T follicular helper cell (primary cell): ENCODE results near the gene LRRC43.
A peak's percentile ranks its signal among the peaks of the same experiment; 100 is the strongest.
"Not testable (repeated sequence)": the region's sequence is repeated elsewhere in the genome, so short reads cannot be mapped to it uniquely, and the experiment has no call there.

ENCODE experiments used
- DNase-seq: peaks from one replicate; pipeline ENCODE4 v3.0.0-alpha.2; 2020; ENCODE audit warnings: low read depth

LRRC43 gene

DNA sequence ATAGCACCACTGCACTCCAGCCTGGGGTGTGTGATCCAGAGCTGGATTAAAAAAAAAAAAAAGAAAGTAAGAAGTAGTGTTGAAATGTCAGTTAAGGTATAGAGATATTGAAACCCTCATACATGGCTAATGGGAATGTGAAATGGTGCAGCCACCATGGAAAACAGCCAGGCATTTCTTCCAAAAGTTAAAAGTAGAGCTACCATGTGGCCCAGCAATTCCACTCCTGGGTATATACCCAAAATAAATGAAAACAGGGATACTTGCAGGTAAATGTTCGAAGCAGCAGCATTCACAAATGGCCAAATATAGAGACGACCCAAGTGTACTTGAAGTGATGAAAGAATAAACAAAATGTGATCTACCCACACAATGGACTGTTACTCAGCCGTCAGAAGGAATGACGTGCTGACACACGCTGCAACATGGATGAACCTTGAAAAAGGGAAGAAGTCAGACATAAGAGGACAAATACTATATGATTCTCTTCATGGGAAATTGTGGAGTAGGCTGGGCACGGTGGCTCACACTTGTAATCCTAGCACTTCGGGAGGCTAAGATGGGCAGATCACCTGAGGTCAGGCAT is 24.1 kb upstream of the LRRC43 start:
- no peak for DNase-seq

DNA sequence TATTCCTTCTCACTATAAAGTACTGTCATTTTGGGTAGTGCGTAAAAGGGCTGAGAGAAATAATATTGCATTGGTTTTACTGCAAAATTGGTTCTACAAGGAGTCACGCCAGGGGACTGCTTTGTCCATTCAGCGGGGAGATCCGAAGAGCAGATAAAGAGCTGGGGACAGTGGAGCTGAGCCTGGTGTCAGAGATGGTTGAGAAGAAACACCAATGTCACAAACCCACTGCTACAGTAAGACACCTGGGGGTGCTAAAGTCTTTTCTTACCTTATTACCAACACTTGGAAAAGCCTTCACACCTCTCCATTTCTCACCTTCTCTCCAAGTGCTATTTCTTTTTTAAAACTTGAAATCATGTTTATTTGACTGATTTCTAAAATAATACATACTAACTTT is 23.0 kb upstream of the LRRC43 start:
- no peak for DNase-seq

DNA sequence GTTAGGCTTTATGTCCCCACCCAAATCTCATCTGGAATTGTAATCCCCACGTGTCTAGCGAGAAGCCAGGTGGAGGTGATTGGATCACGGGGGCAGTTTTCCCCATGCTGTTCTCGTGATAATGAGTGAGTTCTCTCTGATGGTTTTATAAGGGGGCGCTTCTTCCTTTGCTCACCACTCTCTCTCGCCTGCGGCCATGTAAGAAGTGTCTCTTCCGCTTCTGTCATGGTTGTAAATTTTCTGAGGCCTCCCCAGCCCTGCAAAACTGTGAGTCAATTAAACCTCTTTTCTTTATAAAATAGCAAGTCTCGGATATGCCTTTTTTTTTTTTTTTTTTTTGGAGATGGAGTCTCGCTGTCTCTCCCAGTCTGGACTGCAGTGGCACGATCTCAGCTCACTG is 22.2 kb upstream of the LRRC43 start:
- no peak for DNase-seq

DNA sequence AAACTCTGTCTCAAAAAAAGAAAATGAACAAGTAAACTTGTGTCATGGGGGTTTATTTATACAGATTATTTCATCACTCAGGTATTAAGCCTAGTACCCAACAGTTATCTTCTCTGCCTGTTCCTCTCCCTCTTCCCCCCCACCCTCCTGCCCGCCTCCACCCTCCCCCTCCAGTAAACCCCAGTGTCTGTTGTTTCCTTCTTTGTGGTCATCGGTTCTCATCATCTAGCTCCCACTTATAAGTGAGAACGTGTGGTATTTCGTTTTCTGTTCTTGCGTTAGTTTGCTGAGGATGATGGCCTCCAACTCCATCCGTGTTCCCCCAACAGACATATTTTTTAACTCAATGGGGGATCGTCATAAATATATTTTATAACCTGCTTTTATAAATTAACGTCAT is 21.2 kb upstream of the LRRC43 start:
- no peak for DNase-seq

DNA sequence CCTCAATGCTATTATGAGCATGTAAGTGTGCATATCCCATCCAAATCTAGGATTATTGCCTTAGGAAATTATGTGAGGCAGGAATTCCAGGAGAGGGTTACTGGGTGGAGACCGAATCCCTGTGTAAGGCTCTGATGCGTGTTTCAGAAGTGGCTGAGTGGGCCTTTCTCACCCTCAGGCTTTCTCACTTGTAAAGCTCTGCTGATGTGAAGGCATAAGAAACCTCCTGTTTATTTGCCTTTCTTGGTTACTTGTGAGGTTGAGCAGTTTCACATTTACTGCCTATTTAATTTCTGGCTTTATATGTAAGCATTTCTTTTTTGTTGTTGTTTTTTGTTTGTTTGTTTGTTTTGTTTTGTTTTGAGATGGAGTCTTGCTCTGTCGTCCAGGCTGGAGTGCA is 19.9 kb upstream of the LRRC43 start:
- no peak for DNase-seq

DNA sequence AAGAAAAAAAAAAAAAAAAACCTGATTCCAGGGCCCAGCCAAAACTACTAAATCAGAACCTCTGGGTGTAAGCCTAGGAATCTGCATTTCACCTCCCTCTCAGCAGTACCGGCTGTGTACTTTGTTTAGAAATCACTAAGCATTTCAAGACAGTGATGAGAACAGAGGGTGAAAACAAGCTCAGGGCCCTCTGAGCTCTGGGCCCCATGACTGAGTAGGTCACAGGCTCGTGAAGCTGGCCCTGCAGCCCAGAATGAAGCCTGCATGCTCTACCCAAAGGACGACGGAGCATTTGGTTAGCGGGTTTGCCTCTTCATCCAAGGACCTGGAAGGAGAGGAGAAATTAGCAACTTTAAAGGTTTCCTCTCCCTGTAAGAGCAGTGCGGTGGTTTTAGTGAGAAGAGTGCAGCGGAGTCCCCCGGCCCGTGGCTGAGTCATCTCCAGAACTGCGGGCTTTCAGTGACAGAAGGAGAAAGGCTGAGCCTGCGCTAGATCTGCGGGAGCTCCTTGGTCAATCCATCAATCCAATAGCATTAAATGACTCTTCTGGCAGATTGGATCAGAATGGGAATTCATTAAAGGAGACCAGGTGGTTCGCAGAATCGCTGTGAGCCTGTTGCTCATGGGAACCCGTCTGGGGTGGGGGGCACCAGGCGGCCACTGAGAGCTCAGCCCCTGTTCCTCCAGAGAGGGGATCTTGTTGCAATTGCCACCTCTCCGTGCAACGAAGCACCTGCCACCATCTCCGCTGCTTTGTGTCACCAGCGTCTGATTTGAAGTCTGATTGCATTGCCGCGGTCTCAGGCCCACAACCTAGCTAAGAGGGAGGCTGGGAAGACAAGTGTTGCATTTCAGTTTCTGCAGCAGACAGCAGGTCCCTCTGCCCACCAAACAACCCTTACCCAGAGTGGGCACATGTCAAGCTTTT is 16.2 kb upstream of the LRRC43 start:
- no peak for DNase-seq

DNA sequence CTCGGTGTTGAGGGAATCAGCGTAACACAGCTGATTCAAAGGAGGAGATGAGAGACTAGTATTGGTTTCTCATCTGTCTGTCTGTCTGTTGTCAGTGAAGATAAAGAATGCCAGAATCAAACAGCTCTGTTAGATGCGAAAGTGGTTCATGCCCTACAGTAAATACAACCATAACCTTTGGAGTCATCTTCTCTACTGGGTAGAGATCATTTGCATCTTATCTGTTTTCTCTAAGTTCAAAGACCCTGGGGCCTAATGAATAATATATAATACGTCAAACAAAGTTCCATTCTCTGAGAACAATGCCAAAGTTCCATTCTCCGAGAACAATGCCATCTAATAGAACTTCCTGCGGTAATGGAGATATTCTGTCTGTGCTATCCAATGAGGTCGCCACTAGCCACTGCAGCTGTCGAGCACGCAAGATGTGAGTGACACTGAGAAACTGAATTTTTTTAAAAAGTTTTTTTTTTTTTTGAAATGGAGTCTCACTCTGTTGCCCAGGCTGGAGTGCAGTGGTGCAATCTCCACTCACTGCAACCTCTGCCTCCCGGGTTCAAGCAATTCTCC is 15.5 kb upstream of the LRRC43 start:
- no peak for DNase-seq

DNA sequence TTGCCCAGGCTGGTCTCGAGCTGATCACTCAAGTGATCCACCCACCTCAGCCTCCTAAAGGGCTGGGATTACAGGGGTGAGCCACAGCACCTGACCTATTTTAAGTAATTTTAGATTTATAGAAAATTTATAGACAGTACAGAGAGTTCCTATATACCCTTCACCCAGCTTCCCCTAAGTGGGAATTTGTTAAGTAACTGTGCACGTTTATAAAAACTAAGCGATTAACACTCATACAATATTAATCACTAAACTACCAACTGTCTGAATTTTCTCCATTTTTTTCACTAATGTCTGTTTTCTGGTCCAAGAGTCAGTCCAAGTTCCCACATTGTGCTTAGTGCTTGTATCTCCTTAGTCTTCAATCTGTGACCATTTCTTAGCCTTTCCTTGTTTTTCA is 14.4 kb upstream of the LRRC43 start:
- DNase-seq: no peak

DNA sequence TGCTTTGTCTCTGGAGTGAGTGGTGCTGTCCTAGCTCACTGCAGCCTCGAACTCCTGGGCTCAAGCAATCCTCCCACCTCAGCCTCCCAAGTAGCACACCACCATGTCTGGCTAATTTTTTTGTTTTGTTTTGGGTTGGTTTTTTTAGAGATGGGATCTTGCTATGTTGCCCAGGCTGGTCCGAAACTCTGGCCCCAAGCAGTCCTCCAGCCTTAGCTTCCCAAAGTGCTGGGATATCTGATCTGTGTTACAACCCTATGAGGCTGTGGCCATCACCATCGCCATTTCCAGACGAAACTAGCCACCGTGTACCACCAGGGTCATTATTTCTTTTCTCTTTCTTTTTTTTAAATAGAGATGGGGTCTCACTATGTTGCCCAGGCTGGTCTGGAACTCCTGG is 11.5 kb upstream of the LRRC43 start:
- DNase-seq: no peak

DNA sequence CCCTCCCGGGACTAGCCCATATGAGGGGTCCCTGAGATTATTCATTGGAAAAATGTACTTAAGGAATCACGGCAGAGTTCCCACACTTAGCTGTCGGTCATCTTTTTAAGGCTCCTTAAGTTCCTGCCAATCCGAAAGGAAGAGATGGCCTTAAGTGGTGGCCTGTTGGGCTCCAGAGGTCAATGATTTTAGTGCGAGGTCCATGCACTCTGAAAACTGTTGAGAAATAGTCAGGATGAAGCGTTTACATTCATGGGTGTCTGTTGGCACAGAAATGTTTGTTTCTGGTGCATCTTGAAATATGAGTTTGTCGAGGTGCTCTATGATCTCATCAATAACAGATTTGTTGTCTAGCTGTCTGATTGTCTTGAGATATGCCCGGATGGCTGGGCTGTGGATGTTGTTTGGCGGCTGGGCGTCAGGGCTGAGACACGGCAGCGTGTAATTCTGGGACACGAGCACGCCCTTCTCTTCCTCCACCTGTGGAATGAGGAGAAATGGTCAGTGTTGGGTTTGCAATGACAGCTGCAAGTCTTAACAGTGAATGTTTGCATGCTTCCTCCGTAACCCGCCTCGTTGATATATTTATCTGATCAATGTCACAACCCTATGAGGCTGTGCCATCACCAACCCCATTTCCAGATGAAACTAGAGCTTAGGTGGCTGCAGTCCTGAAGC is 10.5 kb upstream of the LRRC43 start:
- DNase-seq: no peak

DNA sequence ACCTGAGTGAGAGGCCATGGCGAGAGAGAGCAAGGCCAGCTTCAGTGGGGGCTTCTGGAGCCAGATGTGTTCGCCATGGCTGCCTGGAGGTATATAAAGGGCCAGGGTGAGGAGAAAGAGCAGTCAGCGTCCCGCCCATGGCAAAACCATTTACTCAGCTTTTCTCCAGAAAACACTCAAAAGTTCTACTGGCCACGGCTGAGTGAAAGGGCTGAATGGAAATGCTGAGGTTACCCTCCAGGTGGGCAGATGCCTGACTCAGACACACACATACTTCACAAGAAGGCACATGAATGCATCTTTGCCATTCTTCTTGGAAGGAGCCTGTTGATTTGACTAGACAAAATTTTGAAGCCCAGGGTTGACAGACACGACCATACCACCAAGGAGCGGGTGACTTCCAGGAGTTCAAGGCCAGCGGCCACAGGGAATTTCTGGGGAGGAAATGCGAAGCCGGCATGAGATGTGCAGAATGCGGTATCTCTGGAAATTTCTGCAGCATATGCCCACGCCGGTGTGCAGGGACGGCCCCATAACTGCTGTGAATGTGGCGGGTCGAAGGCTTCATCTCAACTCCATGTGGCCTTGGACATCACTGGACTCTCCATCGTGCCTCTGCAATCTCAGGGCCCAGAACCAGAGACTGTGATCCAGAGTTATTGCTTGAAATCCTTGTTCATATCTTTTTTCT is 8.6 kb upstream of the LRRC43 start, which contains the start of gene IL31:
TSS of gene IL31 (minus strand) at position 67 of the 691 bp plus-strand sequence. CDS start at position 18, 49 bp downstream.
- no peak for DNase-seq

DNA sequence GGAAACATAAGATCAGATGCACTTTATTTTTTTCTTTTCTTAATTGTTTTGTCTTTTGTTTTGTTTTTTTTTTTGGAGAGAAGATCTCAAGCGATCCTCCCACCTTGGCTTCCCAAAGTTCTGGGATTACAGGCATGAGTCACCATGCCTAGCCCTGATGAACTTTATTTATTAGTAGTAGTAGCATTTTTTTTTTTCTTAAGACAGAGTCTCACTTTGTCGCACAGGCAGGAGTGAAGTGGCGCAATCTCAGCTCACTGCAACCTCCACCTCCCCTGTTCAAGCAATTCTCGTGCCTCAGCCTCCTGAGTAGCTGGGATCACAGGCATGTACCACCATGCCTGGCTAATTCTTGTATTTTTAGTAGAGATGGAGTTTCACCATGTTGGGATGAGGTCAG is 6.5 kb upstream of the LRRC43 start:
- DNase-seq: not testable (repeated sequence)

DNA sequence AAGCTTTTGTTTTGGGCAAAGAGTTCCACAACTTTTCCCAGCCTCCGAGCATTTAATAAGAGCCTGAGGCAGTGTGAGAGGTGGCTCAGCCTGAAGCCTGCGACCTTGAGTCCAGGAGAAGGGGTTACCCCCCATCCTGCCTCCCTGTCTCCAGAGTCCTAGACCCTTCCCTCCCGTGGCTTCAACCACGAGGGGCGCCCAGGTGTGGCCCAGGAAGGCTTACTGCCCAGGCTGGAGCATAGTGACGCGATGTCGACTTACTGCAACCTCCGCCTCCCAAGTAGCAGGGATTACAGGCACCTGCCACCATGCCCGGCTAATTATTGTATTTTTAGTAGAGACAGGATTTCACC is 641 bp downstream of the LRRC43 start:
- DNase-seq: no peak

DNA sequence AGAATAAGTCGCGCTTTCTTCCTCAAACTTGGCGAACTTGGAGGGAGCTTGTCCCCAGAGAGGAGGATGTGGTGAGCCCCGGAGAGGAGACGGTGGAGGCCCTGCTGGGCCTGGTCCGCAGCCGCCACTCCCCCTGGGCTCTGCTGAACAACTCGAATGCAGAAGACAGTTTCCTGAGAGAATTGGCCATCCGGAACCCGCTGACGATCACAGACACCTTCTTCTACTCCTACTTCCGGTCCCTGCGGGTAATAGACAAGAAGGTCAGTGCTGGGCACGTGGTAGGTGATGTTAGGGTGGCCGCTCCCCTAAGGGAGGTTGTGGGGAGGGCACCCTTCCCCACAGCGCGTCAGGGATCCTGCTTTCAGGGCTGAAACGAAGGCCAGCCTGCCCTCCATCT is 1.6 kb downstream of the LRRC43 start:
- DNase-seq: no peak

DNA sequence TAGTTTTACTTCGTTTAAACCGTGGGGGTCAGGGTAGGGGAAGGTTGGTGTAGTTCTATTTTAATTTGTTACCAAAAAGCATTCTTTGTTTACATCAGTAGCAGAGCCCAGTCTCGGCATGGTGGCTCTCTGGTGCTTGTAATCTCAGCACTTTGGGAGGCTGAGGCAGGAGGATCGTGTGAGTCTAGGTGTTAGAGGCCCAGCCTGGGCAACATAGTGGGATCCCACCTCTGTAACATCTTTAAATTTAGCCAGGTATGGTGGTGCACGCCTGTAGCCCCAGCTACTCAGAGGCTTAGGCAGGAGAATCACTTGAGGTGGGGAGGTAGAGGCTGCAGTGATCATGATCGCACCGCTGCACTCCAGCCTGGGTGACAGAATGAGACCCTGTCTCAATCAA is 2.2 kb downstream of the LRRC43 start:
- DNase-seq: no peak

DNA sequence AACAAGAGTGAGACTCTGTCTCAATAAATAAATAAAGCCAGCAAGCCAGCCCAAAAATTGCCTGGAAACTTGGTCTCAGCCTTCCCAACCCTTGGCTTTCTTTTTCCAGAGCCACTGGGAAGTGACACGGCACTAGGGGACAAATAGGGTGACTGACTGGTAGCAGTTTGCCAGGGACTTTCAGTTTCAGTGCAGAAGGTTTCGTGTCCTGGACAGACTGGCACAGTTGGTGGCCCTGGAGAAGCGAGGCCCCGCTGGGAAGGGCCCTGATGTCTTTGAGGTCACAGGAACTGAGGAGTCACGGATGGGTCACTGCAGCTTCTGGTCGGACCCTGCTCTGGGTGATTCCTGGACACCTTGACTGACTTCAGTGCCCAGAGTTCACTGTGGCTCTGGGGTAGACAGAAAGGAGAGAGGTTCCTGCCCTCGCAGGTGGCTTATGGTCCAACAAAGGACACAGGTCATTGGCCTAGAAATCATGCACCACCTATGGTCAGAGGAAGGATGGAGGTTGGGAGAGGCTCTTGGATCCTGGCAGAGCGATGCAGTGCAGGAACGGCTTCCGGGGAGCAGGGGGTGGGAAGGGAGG is 2.7 kb downstream of the LRRC43 start:
- DNase-seq: no peak

DNA sequence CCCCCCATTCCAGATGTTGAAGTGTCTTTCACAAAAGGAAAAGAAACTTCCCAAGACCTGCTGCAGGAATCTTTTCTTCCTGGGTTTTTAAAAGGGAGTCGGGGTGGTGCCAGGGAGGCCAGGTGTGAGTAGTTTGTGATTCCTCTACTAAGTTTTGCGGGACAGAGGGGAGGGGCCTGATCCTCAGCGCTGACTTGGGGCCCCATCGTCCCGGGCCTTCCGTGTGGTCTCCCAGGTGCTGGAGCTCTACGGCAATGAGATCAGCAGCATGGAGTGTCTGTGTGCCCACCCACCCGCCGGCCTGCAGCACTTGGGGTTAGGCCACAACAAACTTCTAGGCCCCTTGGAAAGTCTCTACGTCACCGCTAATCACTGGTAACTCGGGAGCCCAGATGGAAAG is 4.5 kb downstream of the LRRC43 start:
- DNase-seq: no peak

DNA sequence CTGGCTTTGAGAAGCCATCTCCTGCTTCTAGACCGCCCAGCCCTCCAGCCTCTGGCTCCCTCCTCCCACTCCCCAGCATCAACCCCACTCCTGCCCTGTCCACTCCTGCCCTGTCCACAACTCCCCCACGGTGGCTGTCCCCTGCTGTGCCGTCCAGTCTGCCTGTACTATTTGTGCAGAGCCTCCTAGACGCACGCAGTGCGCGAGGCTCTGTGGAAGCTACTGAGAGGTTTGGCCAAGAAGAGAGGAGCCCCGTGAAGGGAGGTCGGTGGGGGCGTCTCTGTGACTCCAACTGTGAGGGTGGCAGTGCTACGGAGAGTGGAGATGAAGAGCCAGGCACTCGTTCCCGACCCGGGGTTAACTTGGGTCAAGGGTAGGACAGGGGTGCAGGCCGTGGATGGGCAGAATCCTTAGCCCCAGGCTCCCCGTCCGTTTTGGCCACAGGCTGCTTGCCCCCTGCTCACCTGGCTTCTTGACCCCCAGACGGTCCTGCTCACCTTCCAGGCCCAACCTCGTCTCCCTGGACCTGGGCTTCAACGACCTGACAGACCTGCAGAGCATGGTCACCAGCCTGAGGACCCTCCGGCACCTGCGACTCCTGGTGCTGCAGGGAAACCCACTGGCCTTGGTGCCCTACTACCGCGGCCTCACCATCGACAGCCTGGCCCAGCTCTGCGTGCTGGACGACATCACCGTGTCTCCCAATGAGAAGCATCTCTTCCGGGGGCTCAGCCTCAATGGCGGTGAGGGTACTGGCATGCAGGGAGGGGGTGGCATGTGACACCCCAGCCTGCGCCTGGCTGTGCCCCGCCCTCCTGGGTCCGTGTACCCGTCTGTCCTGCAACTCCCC is 6.9 kb downstream of the LRRC43 start:
- DNase-seq: no peak

DNA sequence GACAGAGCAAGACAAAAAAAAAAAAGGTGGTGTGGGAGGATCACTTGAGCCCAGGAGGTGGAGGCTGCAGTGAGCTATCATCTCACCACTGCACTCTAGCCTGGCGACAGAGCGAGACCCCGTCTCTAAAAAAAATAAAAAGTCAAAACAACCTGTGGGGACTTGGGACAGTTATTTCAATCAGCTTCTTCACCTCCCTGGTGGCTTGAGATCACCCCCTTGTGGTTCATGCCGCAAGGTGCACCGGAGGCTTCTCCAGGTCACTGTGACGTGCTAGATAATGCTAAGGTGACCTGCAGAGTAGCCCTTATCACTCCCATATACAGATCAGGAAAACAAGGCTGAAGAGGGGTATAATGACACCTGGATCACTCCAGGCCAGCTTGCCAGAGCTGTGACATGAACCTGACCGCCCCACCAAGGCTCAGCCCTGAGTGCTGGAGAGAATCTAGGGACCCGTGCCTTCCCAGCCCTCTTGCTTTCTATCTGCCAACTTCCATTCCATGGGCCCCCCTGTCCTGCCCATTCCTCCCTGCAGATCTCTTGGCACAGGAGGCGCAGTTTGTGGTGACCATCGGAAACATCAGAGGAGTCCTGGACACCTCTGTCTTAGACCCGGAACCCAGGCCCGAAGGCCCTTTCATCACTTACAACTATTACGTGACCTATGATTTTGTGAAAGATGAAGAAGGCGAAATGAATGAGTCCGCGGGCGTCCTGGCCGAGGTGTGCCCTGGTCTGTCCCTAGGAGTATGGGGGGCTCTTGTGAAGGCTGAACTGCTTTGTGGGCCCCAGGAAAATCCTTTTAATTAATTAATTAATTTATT is 8.1 kb downstream of the LRRC43 start:
- peak; percentile 40 for DNase-seq

DNA sequence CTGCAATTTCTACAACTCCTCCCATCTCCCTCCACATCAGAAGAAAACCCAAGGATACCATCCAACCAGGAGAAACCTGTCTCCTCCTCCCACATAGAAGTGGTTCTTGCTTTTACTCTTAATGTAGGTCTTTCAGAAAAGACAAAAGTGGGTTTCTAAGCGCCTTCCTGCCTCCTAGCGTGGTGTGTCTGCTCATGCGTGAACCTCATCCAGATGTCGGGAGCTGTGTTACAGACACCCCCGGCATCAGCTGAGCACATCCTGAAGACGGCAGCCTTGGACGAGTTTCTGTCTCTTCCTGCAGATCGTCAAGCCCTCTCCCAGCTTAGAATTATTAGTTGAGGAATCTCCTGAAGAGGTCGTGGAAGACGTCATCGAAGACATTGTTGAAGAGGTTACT is 9.5 kb downstream of the LRRC43 start:
- DNase-seq: no peak
